ENCODE results near the gene NDUFB11. TPM values are rescaled to one million over a fixed set of nuclear protein-coding genes. Genes with fewer than 3 reads are reported as not detected.

Gene NDUFB11
- polyA plus RNA-seq (ENCODE audit: insufficient read length in 10 of 10), result 100 to 1,000 TPM in 3 of 10 donors, 10 to 100 TPM in 7; 84.8 to 108 (median 95.0) TPM
- long read RNA-seq, donor 1, transcript NDUFB11-201 (3 exons, 948 nt), result minor isoform, 33 of 138 reads
- long read RNA-seq, donor 1, transcript NDUFB11-202 (3 exons, 1,388 nt), result major isoform, 105 of 138 reads
- long read RNA-seq, donor 1, partial matches to known transcripts, result 0 of 138 reads
- long read RNA-seq, donor 1, other reads (novel, unspliced or antisense), result 0 of 138 reads
- long read RNA-seq, donor 2, transcript NDUFB11-202 (3 exons, 1,388 nt), result major isoform, 73 of 101 reads
- long read RNA-seq, donor 2, transcript NDUFB11-201 (3 exons, 948 nt), result minor isoform, 28 of 101 reads
- long read RNA-seq, donor 2, partial matches to known transcripts, result 0 of 101 reads
- long read RNA-seq, donor 2, other reads (novel, unspliced or antisense), result 0 of 101 reads
- long read RNA-seq, donor 3, partial matches to known transcripts, result 0 of 1 reads
- long read RNA-seq, donor 3, other reads (novel, unspliced or antisense), result 0 of 1 reads
- long read RNA-seq, donor 4, transcript NDUFB11-202 (3 exons, 1,388 nt), result major isoform, 49 of 70 reads
- long read RNA-seq, donor 4, transcript NDUFB11-201 (3 exons, 948 nt), result minor isoform, 21 of 70 reads
- long read RNA-seq, donor 4, partial matches to known transcripts, result 0 of 70 reads
- long read RNA-seq, donor 4, other reads (novel, unspliced or antisense), result 0 of 70 reads
- long read RNA-seq, donor 5, transcript NDUFB11-202 (3 exons, 1,388 nt), result major isoform, 154 of 223 reads
- long read RNA-seq, donor 5, transcript NDUFB11-201 (3 exons, 948 nt), result minor isoform, 56 of 223 reads
- long read RNA-seq, donor 5, partial matches to known transcripts, result 6 of 223 reads
- long read RNA-seq, donor 5, other reads (novel, unspliced or antisense), result 7 of 223 reads
- long read RNA-seq, donor 6, transcript NDUFB11-202 (3 exons, 1,388 nt), result major isoform, 99 of 125 reads
- long read RNA-seq, donor 6, transcript NDUFB11-201 (3 exons, 948 nt), result minor isoform, 26 of 125 reads
- long read RNA-seq, donor 6, partial matches to known transcripts, result 0 of 125 reads
- long read RNA-seq, donor 6, other reads (novel, unspliced or antisense), result 0 of 125 reads
- long read RNA-seq, donor 7, transcript NDUFB11-202 (3 exons, 1,388 nt), result major isoform, 51 of 72 reads
- long read RNA-seq, donor 7, transcript NDUFB11-201 (3 exons, 948 nt), result minor isoform, 21 of 72 reads
- long read RNA-seq, donor 7, partial matches to known transcripts, result 0 of 72 reads
- long read RNA-seq, donor 7, other reads (novel, unspliced or antisense), result 0 of 72 reads
- long read RNA-seq, donor 8, transcript NDUFB11-201 (3 exons, 948 nt), result minor isoform, 29 of 93 reads
- long read RNA-seq, donor 8, transcript NDUFB11-202 (3 exons, 1,388 nt), result major isoform, 57 of 93 reads
- long read RNA-seq, donor 8, partial matches to known transcripts, result 7 of 93 reads
- long read RNA-seq, donor 8, other reads (novel, unspliced or antisense), result 0 of 93 reads
- long read RNA-seq, donor 9, transcript NDUFB11-202 (3 exons, 1,388 nt), result major isoform, 10 of 15 reads
- long read RNA-seq, donor 9, transcript NDUFB11-201 (3 exons, 948 nt), result minor isoform, 5 of 15 reads
- long read RNA-seq, donor 9, partial matches to known transcripts, result 0 of 15 reads
- long read RNA-seq, donor 9, other reads (novel, unspliced or antisense), result 0 of 15 reads

GRCh38 chrX:47144626-47145394 is at the start of gene NDUFB11, which contains the start of gene RBM10:
NDUFB11 (minus strand) TSS chrX:47144702; CDS start chrX:47144679, 23 bp downstream.
RBM10 (plus strand) TSS chrX:47145221; CDS start chrX:47147482, 2,261 bp downstream.
- DNase-seq, result peak; percentile 92 to 96 (median 94)

GRCh38 chrX:47193475-47194193 is 49.1 kb upstream of the NDUFB11 start, which contains the start of gene UBA1:
UBA1 (plus strand) TSS chrX:47193829; CDS start chrX:47198803, 4,974 bp downstream.
- peak; percentile 93 to 97 (median 95) for DNase-seq

DNA sequence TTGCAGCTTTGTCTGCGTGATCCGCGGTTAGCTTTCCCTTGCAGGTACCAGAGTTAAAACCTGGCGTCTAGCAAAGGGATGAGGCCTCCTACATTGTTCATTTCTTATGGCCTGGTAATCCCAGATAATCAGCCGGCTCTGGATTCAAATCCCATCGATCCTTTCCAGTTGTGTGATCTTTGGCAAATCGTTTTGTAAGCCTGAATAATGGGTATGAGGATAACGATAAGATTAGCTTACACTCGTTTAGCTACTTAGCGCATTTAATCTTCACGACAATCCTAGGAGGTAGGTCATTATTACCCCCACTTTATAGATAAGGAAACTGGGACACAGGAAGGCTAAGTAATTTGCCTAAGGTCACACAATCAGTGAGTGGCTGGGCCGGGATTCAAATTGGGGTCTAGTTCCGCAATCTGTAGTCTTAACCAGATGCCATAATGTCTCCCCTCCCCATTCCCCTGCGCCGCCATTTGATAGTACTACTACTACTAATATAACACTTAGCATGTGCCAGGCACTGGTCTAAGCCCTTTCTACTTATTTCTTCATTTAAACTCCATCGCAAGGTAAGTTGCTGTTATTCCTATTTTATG is 47.4 kb upstream of the NDUFB11 start:
- no peak for DNase-seq

DNA sequence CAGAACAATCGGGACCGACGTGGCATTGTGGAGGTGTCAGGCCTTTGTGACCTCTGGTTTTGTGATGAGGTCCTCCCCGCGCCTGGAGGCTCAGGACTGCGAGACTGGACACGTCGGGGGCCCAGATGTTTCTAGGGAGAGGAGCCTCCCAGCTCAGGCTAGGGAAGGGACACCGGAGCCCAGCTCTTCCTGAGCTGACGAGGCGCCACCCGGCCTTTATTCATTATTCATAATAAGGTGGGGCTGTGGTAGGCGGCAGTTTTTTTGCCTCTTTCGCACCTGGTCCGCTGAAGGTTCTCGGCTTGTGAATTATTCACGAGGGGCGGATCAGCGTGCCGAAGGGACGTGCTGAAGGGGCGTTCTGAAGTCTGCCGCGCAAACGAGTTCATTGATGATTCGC is 46.8 kb upstream of the NDUFB11 start:
- peak in 1 of 3 donors; percentile 48 for DNase-seq

DNA sequence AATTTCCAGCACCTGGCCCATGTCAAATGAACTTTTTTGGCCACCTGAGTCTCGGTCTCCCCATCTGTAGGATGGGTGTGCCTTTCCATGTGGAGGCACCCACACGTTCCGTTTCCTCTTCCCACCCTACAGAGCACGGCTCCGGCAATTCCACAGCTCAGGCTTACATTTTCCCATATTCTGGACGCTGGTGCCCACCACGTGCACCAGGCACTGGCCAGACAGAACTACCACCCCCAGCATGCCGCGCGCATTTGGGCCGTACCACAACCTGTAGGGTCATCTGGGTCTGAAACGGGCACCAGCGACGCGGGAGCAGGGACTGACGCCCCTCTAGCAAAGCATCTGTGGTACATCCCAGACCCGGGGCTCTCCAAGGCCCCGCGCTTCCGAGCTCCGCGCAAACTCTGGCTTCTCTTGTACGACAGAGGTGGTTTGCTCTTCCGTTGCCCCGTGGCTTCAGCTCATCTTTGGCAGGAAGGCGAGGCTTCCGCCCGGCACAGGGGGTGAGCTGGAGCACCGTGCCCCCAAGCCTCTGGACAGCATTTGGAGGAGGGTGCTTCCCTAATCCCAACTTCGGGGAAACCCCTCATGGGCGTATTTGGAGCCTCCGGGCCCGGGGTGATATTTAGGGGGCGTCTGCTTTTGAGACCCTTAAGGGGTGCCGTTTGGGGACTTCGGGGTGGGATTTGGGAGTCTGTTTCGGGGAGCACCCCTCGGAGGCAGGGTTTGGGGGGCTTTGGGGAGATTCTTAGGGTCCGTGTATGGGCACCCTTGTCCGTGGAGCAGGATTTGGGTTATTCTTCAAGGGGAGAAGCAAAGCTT is 46.2 kb upstream of the NDUFB11 start:
- peak; percentile 89 to 93 (median 89) for DNase-seq

DNA sequence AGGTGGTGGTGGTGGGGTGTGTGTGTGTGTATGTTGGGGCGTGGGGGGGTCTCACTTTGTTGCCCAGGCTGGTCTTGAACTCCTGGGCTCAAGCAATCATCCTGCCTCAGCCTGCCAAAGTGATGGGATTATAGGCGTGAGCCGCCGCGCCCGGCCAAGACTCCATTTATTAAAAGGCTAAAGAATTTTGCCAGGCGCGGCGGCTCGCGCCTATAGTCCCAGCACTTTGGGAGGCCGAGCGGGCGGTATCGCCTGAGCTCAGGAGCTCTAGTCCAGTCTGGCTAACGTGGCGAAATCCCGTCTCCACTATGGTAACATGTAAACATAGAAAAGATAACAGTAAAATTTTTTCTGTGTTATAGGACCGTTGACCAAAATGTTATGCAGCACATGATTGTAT is 45.4 kb upstream of the NDUFB11 start:
- no peak for DNase-seq

- no peak for DNase-seq
These were observed 42.7 kb upstream of the NDUFB11 start for GRCh38 chrX:47187106-47187677.

GRCh38 chrX:47186096-47186740 is 41.7 kb upstream of the NDUFB11 start:
- DNase-seq, result no peak

- no peak for DNase-seq
These were observed 40.7 kb upstream of the NDUFB11 start for GRCh38 chrX:47185241-47185640.

GRCh38 chrX:47184486-47184885 is 40.0 kb upstream of the NDUFB11 start:
- DNase-seq, result no peak

DNA sequence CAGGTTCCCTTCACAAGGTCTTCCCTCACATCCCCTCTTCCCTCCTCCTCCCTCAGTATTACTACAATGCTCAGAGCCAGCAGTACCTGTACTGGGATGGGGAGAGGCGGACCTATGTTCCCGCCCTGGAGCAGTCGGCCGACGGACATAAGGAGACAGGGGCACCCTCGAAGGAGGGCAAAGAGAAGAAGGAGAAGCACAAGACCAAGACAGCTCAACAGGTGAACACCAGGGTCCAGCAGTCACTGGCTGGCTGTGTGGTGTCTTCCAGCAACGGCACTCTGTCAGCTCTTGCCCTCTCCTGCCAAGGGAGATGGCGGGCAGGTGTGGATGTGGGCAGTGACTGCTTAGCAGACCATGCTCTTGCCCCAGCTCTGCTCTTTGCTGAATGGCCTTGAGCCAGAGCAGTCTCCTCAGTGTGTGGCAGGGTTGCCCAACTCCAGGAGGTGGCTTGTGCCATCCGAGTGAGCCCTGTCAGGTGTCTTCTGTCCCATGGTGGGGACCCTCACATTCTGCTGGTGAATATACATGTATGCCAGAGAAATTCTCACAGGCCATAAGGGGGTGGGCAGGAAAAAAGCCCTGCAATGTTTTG is 37.7 kb upstream of the NDUFB11 start:
- DNase-seq, result no peak

- DNase-seq, result no peak
These were observed 36.8 kb upstream of the NDUFB11 start for GRCh38 chrX:47181301-47181700.

DNA sequence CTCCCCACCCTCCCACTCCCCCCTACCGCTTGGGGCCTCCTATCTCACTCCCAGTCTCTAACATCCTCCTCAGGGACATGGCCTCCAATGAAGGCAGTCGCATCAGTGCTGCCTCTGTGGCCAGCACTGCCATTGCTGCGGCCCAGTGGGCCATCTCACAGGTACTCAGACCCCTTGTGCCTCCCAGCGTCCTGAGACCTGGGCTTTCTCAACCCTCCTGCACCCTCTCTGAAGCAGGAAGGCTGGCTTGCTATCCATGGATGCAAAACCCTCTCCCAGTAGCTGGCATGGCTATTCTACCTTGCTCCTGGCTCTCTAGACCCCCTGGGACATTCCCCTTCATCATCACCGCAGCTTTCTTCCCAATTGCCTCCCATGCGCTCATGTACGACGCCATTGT is 35.8 kb upstream of the NDUFB11 start:
- DNase-seq, result no peak

DNA sequence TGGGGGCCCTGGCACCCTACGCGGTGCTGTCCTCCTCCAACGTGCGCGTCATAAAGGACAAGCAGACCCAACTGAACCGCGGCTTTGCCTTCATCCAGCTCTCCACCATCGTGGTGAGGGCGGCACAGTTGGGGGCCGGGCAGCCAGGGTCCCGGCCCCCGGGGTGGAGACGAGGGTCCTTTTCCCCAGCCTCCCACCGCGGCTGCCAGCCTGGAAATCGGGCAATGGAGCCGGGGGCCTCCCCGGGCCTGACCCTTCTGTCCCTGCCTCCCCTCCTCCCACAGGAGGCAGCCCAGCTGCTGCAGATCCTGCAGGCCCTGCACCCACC is 35.4 kb upstream of the NDUFB11 start:
- no peak for DNase-seq

DNA sequence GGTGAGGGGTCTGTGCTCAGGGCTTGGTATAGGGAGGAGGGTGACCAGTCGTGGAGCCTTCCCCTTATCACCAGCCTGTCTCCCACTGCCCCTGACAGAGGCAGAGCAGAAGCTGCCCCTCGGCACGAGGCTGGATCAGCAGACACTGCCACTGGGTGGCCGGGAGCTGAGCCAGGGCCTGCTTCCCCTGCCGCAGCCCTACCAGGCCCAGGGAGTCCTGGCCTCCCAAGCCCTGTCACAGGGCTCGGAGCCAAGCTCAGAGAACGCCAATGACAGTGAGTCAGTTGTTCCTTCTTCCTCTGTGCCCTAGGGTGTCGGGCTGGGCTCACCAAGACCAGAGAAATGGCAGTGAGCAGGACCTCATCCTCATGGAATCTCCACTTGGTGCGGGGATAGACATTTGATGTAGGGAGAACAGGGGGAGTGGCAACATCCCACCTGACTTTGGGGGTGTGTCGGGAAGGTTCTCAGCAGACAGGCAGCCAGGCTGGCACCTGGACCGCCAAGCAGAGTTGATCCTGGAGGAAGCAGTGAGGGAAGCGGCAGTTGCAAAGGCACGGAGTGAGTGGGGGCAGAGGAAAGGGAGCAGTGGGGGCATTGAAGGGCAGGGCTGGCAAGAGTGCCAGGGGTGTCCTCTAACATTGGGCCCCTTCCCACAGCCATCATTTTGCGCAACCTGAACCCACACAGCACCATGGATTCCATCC is 34.9 kb upstream of the NDUFB11 start:
- DNase-seq, result no peak

DNA sequence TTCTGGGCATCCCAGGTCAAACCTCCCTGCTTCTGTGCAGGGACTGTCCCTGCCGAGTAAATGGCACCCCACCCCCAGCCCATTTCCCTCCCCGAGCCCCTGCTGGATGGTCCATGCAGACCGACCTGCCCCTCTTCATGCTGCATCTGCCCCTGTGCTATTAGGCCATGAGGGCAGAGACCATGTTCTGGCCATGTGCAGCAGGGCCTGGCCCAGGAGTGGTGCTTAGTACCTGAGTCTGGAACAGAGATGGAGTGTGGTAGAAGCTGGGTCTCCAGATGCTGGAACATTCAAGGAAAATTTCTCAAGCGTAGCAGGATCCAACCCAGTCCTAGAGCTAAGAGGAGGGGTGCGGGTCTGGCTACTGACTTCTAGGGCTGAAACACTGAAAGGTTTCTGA is 33.8 kb upstream of the NDUFB11 start:
- no peak for DNase-seq
